Activated T-cell treated with anti-CD3 and anti-CD28 coated beads, Interleukin-2, amount 50 U/mL, for 48 hours (primary cell): ENCODE results near the gene ANKS4B.
"Not testable (repeated sequence)": the region's sequence is repeated elsewhere in the genome, so short reads cannot be mapped to it uniquely, and the experiment has no call there.

Experiments
- DNase-seq, 2 experiments: peaks; one replicate each; pipeline ENCODE4 v3.0.0-alpha.2; 2020

ANKS4B gene, protein sequence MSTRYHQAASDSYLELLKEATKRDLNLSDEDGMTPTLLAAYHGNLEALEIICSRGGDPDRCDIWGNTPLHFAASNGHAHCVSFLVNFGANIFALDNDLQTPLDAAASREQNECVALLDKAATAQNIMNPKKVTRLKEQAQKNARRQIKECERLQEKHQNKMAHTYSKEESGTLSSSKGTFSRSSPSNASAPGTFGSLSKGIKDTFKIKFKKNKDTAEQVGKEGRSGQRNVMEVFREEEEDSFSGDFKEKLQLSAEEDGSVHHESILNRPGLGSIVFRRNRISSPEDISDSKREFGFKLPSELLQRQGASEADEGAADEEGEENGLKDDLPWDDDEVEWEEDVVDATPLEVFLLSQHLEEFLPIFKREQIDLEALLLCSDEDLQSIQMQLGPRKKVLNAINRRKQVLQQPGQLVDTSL

DNA sequence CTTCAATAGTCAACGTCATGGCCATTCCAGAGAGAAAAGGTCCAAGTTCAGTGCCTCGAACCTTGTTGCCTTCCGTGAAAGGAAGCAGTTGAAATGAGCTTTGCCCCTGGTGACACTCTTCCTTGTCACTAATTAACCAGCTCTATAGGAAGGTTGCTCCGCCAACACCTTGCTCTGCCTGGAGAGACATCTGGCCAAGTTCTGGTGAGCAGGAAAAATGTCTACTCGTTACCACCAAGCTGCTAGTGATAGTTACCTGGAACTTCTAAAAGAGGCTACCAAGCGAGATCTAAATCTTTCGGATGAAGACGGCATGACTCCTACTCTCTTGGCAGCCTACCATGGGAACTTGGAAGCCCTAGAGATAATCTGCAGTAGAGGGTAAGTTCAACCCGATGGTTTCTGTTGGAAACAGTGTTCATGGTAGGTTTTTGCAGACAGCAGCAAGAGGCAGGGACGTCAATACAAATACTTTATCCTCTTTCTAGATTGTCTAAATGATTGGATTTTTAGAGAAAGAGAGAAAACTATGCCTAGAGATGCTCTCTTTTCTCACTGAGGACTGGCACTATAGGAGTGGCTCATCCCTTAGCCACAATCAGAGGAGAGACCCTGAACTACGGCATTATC is at the start of gene ANKS4B:
Gene ANKS4B, plus strand, starts transcription at position 179 of the 630 bp plus-strand sequence. Its CDS starts 39 bp downstream, at position 218.
- no peak for DNase-seq

DNA sequence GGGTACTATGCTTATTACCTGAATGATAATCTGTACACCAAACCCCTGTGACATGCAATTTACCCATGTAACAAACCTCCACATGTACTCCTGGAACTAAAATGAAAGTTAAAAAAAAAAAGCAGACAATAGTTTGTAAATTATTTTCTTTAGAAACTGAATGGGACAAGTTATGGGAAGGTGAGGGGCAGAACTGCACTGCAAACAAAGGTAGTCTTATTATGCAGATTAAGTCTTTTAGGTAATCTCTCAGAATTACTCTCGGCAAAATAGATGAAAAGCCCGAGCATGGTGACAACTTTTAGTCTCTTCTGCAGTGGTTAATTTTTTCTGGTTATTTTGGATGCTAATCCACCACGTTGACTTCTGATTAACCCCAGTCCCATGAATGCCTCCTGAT is 49.5 kb upstream of the ANKS4B start:
- no peak for DNase-seq

DNA sequence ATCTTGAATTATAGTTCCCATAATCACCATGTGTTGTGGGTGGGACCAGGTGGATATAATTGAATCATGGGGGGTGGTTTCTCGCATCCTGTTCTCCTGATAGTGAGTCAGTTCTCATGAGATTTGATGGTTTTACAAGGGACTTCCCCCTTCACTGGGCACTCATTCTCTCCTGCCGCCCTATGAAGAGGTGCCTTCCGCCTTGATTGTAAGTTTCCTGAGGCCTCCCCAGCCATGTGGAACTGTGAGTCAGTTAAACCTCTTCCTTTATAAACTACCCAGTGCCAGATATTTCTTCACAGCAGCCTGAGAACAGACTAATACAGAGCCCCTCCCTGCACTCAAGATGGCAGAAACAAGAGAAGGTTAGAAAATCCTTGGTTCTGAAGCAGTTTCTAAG is 48.7 kb upstream of the ANKS4B start:
- DNase-seq, result peak; percentile 36 to 42

DNA sequence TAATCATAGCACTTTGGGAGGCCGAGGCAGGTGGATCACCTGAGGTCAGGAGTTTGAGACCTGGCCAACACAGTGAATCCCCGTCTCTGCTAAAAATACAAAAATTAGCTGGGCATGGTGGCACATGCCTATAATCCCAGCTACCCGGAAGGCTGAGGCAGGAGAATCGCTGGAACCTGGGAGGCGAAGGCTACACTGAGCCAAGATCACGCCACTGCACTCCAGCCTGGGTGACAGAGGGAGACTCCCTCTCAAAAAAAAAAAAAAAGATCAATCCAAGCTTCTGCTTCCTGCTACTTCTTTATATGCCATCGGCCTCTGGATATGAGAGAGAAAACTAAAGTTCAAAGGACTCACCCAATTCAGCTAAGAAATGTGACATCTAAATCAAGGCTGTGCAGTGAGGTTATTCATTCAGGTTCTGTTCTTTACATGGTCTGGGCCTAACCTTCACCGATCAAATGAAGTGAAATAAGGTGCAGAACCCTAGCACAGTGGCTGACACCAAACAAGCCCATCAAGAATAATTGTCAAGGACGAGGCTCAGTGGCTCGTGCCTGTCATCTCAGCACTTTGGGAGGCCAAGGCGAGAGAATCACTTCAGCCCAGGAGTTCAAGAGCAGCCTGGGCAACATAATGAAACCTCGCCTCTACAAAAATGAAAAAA is 47.7 kb upstream of the ANKS4B start:
- no peak for DNase-seq

DNA sequence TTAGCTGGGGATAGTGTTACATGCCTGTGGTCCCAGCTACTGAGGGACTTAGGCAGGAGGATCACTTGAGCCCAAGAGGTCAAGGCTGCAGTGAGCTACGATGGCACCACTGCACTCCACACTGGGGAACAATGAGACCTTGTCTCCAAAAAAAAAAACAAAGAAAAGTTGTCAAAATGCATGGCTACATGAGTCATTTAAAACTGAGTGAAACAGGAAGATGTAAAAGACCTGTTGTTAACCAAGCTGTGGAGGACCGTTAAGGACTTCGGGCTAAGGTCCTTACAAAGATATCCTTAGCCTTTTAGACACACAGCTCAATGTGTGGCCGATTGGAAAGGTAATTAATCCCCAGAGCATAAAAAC is 47.2 kb upstream of the ANKS4B start:
- no peak for DNase-seq

DNA sequence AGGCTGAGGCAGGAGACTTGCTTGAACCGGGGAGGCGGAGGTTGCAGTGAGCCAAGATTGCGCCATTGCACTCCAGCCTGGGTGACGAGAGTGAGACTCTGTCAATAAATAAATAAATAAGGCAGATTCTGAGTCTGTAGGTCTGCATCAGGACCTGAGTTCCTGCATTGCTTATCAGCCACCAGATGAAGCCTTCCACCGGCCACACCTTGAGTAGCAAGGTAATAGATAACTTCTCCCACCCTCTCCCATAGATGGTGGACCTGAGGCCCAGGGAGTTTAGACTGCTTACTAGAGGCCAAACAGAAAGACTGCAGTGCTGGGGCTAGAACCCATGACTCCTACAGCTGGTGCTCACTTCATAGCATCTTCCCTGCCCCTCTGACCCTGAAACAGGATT is 44.2 kb upstream of the ANKS4B start:
- no peak for DNase-seq

DNA sequence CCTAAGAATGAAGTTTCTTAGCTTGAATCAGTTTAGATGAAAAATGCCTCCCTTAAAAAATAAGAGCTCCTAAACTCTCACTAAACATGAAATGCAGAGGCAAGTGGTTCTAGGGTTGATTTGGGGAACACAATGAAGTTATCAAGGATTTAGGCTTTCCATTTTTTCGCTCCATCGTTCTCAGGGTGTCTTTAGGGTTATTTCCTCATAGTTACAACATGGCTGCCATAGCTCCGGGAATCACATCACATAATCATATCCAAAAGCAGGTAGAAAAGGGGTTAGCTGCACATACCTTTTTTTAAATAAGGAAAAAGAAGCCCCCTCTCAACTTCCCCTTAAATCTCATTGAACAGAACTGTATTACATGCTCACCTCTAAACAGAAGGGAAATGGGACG is 43.5 kb upstream of the ANKS4B start:
- DNase-seq, result no peak

DNA sequence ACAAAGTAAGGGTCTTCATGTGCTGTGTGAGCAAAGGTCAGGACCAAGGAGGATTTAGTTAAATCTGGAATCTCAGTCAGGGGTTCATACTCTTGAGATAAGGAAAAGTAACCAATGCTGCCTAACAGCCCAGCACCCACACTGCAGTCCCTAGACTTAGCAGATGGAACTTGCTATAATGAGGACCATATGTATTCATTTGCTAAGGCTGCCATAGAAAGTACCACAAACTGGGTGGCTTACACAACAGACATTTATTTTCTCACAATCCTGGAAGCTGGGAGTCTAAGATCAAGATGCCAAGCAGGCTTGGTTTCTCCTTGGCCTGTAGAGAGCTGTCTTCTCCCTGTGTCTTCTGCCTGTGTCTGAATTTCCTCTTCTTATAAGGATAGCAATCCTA is 42.9 kb upstream of the ANKS4B start:
- DNase-seq, result no peak

DNA sequence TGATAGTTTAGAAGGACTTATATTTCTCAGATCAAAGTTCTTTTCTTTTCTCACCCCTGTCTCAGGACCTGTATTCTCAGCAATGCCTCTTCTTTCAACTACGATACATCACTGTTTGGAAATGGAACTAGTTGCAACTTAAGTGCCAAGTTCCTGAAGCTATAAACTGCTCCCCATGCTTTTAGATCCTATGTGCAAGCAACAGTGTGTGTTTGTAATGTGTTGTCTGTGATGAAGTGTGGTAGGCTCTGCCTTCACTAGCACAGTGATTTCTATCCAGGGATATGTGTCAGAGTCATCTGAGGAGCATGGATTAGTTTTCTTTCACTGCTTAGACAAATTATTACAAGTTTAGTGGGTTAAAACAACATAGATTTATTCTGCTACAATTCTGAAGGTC is 40.5 kb upstream of the ANKS4B start:
- DNase-seq, result no peak

DNA sequence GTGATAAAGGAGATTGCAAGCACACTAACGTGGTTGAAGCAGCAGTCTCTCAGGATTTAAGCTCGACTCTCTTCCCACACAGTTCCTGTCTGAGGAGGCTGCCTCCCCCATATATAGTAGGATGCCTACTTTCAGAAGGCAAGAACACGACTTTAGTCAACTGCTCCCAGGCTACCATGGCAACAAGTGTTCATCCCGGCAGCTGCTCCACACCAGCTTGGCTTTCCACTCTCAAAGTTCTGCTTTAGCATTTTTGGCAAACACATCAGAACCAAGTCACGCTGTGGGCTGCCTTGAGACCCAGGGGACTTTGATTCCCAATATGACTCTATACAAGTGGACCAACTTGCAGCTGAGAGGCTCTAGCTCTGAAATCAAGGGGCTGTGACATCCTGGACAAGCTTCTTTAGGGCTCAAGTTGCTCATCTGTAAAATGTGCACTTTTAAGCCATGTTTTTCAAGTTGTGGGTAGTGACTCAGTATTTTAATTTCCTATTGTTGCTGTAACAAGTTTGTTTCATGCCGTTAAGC is 38.7 kb upstream of the ANKS4B start:
- no peak for DNase-seq

DNA sequence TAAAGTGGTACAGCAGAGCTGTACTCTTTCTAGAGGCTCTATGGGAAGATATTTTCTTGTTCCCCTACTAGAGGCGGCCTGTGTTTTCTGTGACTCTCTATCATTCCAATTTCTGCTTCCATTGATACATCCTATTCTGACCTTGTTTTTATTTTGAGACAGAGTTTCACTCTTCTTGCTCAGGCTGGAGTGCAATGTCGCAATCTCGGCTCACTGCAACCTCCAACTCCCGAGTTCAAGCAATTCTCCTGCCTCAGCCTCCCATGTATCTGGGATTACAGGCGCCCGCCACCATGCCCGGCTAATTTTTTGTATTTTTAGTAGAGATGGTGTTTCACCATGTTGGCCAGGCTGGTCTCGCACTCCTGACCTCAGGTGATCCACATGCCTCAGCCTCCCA is 38.2 kb upstream of the ANKS4B start:
- not testable (repeated sequence) for DNase-seq

DNA sequence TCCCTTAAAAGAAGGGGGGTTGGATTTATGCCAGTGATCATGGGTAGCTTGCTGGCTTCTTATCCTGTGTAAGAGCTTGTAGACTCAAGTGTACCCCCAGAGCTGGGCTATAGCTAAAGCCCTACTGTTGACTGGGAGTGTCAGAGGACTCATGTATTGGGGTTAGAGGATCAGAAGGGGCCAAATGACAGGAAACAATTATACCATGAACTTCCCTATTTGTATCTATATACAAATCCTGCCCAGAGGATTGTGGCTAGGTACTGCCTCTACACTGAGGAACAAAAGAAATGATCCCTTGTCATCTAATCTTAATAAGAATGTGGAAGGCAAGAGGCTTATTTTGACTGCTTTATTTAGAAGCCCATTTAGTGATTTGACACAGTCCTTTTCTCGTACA is 36.4 kb upstream of the ANKS4B start:
- DNase-seq, result no peak

DNA sequence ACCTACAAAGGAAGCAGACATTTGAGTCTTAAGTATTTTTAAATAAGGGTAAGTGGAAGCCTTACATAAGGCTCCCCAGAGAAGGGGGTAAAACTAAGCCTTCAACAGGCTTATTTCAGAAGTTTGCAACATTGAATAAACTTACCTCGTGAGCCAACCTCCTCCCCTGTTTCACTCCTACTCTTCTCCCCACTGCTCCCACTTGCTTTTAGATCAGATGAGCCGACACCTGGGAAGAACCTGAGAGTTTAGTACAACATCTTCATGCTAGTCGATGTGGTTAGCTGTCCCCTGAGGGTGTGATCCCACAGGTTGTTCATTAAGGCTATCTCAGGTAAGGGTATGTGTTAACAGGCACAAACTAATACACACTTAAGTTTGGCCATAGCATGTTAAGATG is 35.9 kb upstream of the ANKS4B start:
- DNase-seq, result no peak

DNA sequence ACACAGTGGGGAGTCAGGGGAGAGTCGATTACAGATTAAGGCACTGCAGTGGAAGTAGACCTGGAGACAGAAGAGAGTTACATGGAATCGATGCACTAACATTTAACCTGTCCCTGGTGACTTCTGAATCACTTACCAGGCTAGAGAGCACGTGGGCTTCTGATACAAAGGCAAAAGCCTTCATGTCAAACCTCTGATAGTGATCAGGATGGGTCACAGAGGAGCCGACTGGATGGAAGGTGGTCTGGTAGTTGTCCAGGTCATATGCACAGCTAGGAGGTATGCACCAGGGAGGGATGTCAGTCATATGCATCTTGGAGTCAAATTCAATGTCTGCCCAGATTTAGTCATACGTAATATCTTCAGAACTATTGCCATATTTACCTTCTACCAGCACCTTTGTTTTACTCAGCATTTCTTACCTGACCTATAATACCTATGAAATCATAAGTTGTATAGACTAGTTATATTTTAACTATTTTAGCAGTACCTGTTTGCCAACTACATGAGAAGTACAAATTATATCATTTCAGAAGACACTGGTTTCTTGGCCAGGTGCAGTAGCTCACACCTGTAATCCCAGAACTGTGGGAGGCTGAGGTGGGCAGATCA is 33.8 kb upstream of the ANKS4B start:
- DNase-seq, result no peak

DNA sequence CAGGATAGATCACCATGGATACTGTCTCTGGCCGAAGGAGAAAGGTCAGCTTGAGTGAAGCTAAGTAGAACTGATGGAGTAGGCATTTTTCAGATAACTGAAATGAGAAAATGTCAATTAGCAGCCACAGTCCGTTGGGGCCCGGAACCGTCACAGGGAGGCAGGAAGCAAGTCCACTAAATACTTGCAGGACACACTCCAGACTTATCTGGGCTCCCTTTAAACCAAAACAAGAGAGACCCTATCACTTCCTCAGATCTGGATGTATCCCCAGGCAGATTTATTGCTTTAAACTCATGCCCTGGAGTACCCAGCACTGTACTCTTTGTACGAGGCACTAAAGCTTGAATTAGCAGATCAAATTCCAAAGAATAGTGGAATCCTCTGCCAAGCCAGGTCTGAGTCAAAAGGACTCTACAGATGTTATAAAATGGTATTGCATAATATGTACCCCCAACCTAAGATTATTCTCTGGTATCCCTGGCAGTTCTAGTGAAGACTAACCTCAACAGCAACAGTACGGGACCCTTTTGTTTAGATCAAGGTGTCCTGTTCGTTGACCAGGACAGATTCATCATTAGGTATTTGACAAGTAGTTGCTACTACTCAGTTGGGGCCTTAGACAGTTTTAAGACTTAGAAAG is 30.2 kb upstream of the ANKS4B start:
- DNase-seq, result no peak

DNA sequence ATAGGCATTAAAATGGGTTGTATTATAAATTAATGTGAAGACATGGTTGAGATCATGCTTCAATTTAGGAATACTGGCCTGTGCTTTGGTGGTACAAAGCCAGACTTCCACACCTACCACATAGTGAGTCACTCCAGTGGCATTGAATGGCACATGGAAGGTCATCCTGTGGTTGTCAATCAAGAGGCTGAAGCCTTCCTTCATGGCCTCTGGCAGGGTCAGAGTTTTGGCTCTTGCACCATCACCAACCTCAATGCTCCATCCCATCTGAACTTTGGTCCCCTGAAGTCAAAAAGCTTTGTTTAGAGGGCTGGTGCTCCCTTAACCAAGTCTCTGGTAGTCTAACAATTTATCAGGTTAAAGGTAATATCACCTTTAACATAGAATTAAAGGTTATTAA is 28.2 kb upstream of the ANKS4B start:
- no peak for DNase-seq

DNA sequence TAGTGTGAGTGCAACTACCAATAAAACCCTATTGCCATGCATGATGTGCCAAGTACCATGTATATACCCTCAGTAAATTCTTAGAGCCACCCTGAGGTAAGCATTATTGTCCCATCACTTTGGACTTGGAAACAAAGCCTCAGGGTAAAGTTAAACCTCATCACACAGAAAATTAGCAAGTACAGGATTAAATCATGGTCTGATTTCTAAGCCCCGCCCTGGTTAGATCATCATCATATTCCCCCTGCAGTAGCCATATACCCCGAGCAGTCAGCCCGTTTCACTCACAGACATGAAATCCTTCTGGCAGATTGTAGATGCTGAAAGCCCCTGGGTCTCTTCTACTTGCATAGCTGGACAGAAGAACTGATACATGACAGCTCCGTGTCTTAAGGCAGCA is 26.9 kb upstream of the ANKS4B start:
- no peak for DNase-seq

DNA sequence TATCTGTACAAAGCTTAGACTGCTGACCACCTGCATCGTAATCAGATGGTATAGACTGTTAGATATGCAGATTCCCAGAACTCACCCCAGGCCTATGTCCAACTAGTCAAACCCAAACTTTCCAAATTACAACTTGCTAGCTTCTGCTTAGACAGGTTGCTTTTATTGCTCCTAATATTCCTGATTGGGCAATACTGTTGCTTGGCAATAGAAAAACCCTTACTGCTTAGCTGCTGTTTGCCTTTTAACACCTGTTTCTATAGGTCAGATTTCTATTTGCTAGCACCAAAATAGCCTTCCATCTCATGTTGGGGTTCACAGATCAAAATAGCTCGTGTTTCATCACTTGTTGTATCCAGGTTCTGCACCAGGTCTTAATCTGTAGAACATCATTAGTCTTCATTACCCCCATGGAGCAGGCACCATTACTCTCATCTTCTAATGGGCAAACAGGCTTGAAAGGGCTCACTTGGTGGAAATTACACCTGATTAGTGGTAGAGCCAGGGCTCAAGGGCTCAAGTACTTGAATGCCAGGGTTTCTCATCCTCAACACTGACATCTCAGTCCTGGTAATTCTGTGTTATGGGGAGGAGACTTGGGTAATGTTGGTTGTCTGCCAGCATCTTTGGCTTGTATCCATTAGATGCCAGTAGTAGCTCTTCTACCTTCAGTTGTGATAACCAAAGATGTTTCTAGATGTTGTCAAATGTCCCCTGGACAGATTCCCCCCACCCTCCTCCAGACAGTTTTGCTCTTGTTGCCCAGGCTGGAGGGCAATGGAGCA is 24.9 kb upstream of the ANKS4B start:
- no peak for DNase-seq

DNA sequence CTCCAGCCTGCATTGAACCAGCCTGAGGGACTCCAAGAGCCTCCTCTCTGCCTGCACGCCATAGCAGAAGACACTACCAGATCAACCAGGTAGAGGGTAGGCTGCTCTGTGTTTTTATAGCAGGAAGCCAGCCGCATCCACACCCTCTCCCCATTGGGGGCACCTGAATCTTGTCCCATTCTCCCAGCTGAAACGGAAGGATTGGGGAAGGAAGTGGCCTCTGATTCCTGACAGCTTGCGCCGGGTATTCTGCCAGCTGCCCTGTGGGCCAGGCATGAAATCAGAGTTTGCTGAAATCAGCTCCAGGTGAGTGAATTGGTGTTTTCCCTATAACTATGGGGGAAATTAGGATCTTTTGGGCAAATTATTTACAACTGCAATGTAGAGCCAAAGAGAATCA is 22.0 kb upstream of the ANKS4B start, which contains the start of gene ZP2:
Gene ZP2, minus strand, starts transcription at position 89 of the 400 bp plus-strand sequence. Its CDS starts 27 bp downstream, at position 62.
- DNase-seq, result no peak

DNA sequence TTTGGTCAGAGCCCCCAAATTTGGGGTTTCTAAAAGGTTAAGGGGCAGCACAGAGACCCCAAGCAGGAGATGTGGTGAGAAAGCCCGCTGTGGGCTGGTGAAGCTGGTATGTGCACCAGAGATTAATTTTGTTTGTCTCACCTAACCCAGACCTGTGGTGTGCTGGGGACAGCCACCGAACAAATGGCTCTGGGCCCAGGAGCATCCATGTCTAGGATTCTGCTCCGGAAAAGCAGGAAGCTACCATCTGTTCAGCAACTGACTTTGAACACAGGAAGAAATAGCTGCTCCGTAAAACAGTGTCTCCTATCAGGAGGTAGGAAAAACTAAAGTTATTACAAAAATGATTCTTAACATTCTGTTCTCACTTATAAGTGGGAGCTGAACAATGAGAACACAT is 19.4 kb upstream of the ANKS4B start:
- no peak for DNase-seq

DNA sequence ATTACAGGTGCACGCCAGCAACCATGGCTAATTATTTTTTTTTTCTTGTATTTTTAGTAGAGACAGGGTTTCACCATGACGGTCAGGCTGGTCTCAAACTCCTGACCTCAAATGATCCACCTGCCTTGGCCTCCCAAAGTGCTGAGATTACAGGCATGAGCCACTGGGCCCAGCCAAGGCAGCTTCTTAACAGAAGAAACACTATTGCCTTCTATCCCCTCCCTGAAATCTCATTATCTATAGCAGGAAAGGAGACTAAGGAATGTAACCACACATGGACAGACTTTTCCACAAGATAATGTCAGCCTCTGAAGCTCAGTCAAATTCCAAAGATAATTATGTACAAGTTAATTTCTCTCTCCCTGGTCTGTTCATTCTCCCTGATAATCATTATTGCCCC is 16.4 kb upstream of the ANKS4B start:
- no peak for DNase-seq

DNA sequence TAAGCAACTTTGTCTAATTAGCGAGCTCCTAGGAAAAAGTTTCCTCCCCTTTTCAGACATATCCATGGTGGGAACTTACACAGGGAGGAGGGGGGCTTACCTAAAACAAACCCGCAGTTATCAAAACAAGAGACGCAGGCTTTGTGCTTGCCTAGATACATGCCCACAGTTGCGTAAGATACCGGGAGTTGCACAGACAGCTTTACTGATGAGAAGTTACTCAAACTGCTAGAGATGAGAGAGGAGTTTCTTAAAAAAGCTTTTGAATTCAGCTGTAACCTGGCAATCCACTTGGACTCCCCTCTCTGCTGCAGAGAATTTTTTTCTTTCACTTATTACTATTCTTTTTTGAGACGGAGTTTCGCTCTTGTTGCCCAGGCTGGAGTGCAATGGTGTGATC is 15.3 kb upstream of the ANKS4B start:
- no peak for DNase-seq
